Neutrophil (primary cell): ENCODE measurements around the gene CCDC73.

Source experiments
- H3K27ac ChIP-seq: fragments of 200-600 bp; sonication (generic); 2 replicates; pipeline ENCODE4 v1.5.1; 2016; ENCODE audit warnings: mild to moderate bottlenecking, moderate library complexity
- H3K27me3 ChIP-seq: fragments of 200-600 bp; sonication (generic); 2 replicates; pipeline ENCODE4 v1.6.0; 2016; ENCODE audit warnings: mild to moderate bottlenecking
- H3K36me3 ChIP-seq: fragments of 200-600 bp; sonication (generic); 2 replicates; pipeline ENCODE4 v1.5.1; 2017
- H3K4me1 ChIP-seq, 2 experiments: fragments of 200-600 bp in 1 of 2; sonication (generic) in 1 of 2; 1 replicate in 1 of 2; 2 replicates in 1 of 2; pipeline versions ENCODE4 v1.5.1 to v1.6.1; 2013 to 2016; ENCODE audit warnings: low read depth in 1 of 2, low read length in 1 of 2, mild to moderate bottlenecking in 1 of 2, moderate library complexity in 1 of 2; ENCODE audit not compliant: control insufficient read depth in 1 of 2, insufficient read depth in 1 of 2
- H3K4me3 ChIP-seq, 2 experiments: fragments of 200-600 bp in 1 of 2; sonication (generic) in 1 of 2; 1 replicate in 1 of 2; 2 replicates in 1 of 2; pipeline ENCODE4 v1.5.1; 2013 to 2016; ENCODE audit warnings: low read depth in 1 of 2, low read length in 1 of 2, mild to moderate bottlenecking in 1 of 2, moderate library complexity in 1 of 2
- H3K9me3 ChIP-seq: fragments of 200-600 bp; sonication (generic); 2 replicates; pipeline ENCODE4 v1.5.1; 2016
- TF ChIP-seq, protein P1 (sequence below): fragments of 200-600 bp; sonication (generic); IDR thresholded peaks from 2 replicates; pipeline ENCODE4 v1.5.1; 2016; ENCODE audit warnings: antibody characterized with exemption

Gene CCDC73

DNA sequence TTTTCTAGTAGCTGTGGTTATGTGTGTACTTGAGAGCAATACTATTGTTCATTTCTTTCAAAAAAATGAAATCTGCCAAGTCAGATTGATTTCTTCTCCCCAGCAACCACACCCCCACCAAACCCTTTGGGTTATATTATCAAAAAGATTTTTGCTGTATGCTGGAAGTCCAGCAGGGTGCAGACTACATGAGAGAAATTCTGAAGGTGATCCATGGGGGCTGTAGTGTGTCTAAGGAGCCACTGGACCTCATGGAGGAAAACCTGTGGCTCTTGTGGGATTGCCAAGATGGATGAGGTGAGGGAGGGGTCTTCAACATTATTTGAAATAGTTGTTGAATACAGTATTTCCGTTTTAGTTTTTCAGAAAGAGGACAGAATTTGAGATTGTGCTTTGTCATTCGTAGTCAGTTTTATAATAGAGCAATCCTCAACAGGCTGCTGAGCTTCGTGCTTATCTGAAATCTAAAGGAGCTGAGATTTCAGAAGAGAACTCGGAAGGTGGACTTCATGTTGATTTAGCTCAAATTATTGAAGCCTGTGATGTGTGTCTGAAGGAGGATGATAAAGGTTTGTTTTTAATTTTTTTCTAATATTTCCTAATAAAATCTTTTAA lies 207.8 kb downstream of the CCDC73 start:
- H3K4me3 ChIP-seq, result no peak overlapping the region
- TF ChIP-seq, protein P1, sequence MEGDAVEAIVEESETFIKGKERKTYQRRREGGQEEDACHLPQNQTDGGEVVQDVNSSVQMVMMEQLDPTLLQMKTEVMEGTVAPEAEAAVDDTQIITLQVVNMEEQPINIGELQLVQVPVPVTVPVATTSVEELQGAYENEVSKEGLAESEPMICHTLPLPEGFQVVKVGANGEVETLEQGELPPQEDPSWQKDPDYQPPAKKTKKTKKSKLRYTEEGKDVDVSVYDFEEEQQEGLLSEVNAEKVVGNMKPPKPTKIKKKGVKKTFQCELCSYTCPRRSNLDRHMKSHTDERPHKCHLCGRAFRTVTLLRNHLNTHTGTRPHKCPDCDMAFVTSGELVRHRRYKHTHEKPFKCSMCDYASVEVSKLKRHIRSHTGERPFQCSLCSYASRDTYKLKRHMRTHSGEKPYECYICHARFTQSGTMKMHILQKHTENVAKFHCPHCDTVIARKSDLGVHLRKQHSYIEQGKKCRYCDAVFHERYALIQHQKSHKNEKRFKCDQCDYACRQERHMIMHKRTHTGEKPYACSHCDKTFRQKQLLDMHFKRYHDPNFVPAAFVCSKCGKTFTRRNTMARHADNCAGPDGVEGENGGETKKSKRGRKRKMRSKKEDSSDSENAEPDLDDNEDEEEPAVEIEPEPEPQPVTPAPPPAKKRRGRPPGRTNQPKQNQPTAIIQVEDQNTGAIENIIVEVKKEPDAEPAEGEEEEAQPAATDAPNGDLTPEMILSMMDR, result no peak
- no peak overlapping the region for H3K27ac ChIP-seq
- peaks cover 34 to 46% of the 10 kb centered on the region in 2 experiments for H3K4me1 ChIP-seq
- H3K9me3 ChIP-seq, result no peaks in the 10 kb centered on the region
- no peaks in the 10 kb centered on the region for H3K27me3 ChIP-seq
- H3K36me3 ChIP-seq, result peaks cover 22% of the 10 kb centered on the region

DNA sequence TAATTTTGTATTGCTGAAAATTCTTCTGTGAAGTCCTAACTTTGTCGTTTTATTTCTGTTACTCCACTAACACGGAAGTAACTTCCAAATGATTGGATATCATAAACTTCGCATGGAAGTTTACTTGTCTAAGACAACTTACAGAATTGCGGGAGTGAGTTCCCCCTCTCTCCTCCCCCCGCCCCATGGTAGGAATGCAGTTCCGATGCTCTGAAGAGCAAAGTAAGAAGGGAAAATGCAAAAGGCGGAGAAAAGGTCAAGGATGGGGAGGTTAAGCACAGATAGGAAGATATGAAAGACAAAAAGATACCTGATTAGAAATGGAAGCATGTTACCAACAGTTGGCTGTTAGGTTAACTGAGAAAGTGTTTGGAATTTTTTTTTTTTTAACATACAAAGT lies 209.5 kb downstream of the CCDC73 start:
- TF ChIP-seq, protein P1, result no peak
- H3K4me1 ChIP-seq, result peaks cover 34 to 45% of the 10 kb centered on the region in 2 experiments
- H3K27ac ChIP-seq, result no peak overlapping the region
- peaks cover 8% of the 10 kb centered on the region for H3K36me3 ChIP-seq
- H3K4me3 ChIP-seq, result peak overlapping the region; percentile 91 to 94
- H3K9me3 ChIP-seq, result no peaks in the 10 kb centered on the region
- H3K27me3 ChIP-seq, result peaks cover 7% of the 10 kb centered on the region

DNA sequence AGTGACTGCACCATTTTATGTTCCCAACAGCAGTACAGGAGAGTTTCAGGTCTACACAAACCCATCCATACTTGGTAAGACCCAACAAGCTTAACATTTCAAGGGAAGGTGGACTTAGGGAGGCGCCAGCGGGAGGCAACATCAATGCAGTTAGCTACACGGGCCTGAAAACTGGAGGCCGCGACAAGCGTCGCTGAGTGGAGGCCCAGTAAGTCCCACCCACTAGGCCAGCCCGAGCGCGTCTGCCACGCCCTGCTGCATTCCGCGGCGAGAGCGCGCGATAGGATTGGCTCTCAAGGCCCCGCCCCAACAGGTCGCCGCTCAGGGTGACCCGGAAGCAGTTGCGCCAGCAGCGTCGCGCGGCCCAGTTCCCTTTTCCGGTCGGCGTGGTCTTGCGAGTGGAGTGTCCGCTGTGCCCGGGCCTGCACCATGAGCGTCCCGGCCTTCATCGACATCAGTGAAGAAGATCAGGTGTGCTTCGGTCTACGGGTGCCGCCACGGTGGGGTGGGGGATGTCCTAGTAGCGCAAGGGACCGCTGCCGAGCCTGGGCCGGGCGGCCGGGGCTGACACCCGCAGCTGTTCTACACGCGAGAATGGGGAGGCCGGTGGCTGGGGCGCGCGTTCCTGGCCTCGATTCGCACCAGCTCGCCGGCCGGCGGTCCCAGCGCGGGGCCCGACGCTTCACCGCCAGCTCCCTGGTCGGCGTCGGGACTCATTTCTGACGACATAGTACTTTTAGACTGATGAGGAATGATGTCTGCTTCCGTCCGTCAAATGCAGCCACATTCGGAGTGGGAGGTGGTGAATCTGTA lies 210.8 kb downstream of the CCDC73 start, which contains the start of gene EIF3M:
TSS of gene EIF3M (plus strand) at position 373 of the 813 bp plus-strand sequence. CDS start at position 430, 57 bp downstream.
- H3K27ac ChIP-seq, result peak within 1 kb of the TSS; percentile 74
- H3K4me1 ChIP-seq, result peaks cover 29 to 32% of the 10 kb centered on the region in 2 experiments
- H3K4me3 ChIP-seq, result peak within 1 kb of the TSS; percentile 91 to 94
- H3K27me3 ChIP-seq, result peaks cover 7% of the 10 kb centered on the region
- H3K9me3 ChIP-seq, result no peaks in the 10 kb centered on the region
- H3K36me3 ChIP-seq, result no peaks in the 10 kb centered on the region
- TF ChIP-seq, protein P1, result no peak

DNA sequence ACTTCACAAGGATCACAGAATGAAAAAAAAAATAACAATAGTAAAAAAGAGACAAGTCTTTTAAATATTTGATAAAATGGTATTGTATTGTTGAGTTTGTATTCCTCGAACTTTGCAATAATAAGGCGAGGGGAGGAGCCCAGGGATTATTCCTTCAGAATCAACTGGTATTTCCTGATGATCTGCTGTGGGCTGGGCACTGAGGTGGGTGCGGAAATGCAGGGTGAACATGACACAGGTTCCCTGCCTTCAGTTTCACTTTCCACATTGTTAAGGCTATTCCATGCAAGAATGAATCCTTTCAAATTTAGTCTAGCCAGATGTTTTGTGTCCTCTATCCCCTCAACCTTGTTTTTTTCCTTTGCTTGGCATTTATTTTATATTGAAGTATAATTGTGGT lies 212.9 kb downstream of the CCDC73 start:
- Histone ChIP-seq H3K27me3 (peaks cover 7% of the 10 kb centered on the region), H3K27ac (no peak overlapping the region), H3K4me1 (peaks cover 19 to 21% of the 10 kb centered on the region in 2 experiments), H3K36me3 (no peaks in the 10 kb centered on the region), H3K4me3 (no peak overlapping the region), H3K9me3 (no peaks in the 10 kb centered on the region)
- TF ChIP-seq, protein P1, result no peak

DNA sequence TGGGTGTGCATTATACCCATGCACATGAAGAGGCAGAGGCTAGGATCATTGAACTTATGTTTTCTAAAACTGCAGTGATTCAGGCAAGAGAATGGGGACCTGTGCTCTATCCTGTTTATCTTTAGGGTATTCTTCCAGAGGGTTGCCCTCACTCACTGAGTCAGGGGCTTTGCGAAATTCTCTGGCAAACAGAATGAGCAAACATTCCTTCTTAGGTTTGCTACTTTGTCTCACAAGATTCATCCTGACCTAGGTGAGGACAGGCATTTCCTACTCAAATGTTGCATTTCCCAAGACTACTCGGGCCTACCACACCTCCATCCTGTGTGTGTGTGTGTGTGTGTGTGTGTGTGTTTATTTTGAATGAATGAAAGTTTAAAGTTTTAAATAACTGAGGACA lies 213.5 kb downstream of the CCDC73 start:
- Histone ChIP-seq H3K4me3 (no peak overlapping the region), H3K27ac (no peak overlapping the region), H3K27me3 (peaks cover 7% of the 10 kb centered on the region), H3K36me3 (no peaks in the 10 kb centered on the region), H3K9me3 (no peaks in the 10 kb centered on the region), H3K4me1 (peaks cover 19 to 21% of the 10 kb centered on the region in 2 experiments)
- TF ChIP-seq, protein P1, result no peak
